Stomach (tissue), 9 donors: Measurements from ENCODE around the gene EEF1G. TPM values are rescaled to one million over a fixed set of nuclear protein-coding genes. Genes with fewer than 3 reads are reported as not detected.

Experiments used
- DNase-seq, 2 donors: peaks; one replicate each; pipeline versions ENCODE4 v3.0.0 to v3.0.0-alpha.2; 2013 to 2019
- H3K27ac ChIP-seq, 5 donors: fragments of 200-600 bp in 4 of 5; sonication (generic) in 4 of 5; one replicate each; pipeline ENCODE4 v1.5.1; 2013 to 2019; ENCODE audit warnings: mild to moderate bottlenecking in 1 of 5, moderate library complexity in 1 of 5
- H3K27me3 ChIP-seq, 3 donors: fragments of 200-600 bp; sonication (generic); one replicate each; pipeline ENCODE4 v1.5.1; 2017 to 2019; ENCODE audit warnings: mixed run types in 1 of 3
- H3K36me3 ChIP-seq, 4 donors: fragments of 200-600 bp; sonication (generic); 1 replicate in 3 of 4; 2 replicates in 1 of 4; pipeline ENCODE4 v1.5.1; 2016 to 2019
- H3K4me1 ChIP-seq, 4 donors: fragments of 200-600 bp; sonication (generic); one replicate each; pipeline ENCODE4 v1.5.1; 2016 to 2019
- H3K4me3 ChIP-seq, 4 donors: fragments of 200-600 bp; sonication (generic) in 3 of 4; one replicate each; pipeline ENCODE4 v1.5.1; 2016 to 2019; ENCODE audit warnings: mild to moderate bottlenecking in 1 of 4
- H3K9me3 ChIP-seq, 4 donors: fragments of 200-600 bp; sonication (generic); one replicate each; pipeline ENCODE4 v1.5.1; 2016 to 2019
- CTCF ChIP-seq, 7 experiments: fragments of 450-650 bp in 4 of 7; fragments of 200-600 bp in 3 of 7; sonication (generic) in 3 of 7; IDR thresholded peaks; one replicate each; pipeline ENCODE4 v1.5.1; 2016 to 2019; ENCODE audit warnings: antibody characterized with exemption in 7 of 7, control low read depth in 2 of 7, mild to moderate bottlenecking in 1 of 7
- EP300 ChIP-seq: sonication (generic); formaldehyde crosslinking; IDR thresholded peaks from one replicate; pipeline ENCODE4 v1.6.1; 2017; ENCODE audit warnings: antibody characterized with exemption
- POLR2A ChIP-seq, 4 donors: fragments of 450-650 bp; IDR thresholded peaks; one replicate each; pipeline ENCODE4 v1.6.1; 2016; ENCODE audit warnings: antibody characterized with exemption in 4 of 4, control low read depth in 2 of 4, mild to moderate bottlenecking in 1 of 4, moderate library complexity in 1 of 4
- POLR2AphosphoS5 ChIP-seq, 3 donors: sonication (generic); formaldehyde crosslinking; IDR thresholded peaks; one replicate each; pipeline ENCODE4 v1.6.1; 2016; ENCODE audit warnings: antibody characterized with exemption in 3 of 3
- WGBS, 5 donors: extraction: QIAGEN DNeasy Blood & Tissue Kit in 3 of 5; methylation state at CpG; one replicate each; pipeline versions ENCODE4 v1.1.5 to v1.1.7; 2013 to 2018; 5-methylcytosine and 5-hydroxymethylcytosine counted together
- intact Hi-C: fragments of 100-400 bp; cut with DNase I; formaldehyde crosslinking; loops from one replicate; pipeline ENCODE4 v1.15.1; 2023; ENCODE audit warnings: low total_unique reads
- polyA plus RNA-seq, 3 donors: library from polyadenylated mRNA; stranded (reverse); fragments of 200-250 nt; gene quantifications; one replicate each; pipeline ENCODE4 v1.2.3, GENCODE V29; 2013
- total RNA-seq, 5 donors: library from RNA; depleted of rRNA; stranded (reverse); fragments of >200 nt; gene quantifications; one replicate each; pipeline versions ENCODE4 v1.1.0 to v1.2.3, GENCODE V29; 2014 to 2016
- donor health status: healthy with polysubstance abuse.
- donor health status: Bipolar disorder and iron deficiency.
- donor health status: healthy.

EEF1G gene
- total and polyA plus RNA-seq, 8 donors, result 671 to 1,760 (median 1,103) TPM

DNA sequence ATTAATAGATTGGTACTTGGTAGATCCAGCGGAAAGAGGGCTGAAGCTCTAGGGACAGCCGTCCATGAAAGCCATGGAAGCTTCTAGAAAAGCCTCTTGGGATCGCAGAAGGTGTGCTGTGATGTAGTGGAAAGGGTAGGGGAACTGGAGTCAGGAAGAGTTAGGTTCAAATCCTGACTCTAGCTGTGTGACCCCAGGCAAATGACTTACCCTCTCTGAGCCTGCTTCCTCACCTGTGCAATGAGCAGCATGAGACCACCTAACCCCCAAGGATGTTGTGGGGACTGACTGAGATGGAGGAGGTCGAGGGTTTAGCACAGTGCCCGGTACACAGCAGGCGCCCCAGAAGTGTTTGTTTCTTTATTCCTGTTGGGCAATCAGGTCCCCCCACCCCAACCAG is 36.7 kb upstream of the EEF1G start:
- Histone ChIP-seq H3K27me3 (no peaks in the 10 kb centered on the region), H3K4me3 (peak overlapping the region in 1 of 4 donors; percentile 75), H3K9me3 (no peaks in the 10 kb centered on the region), H3K27ac (no peak overlapping the region), H3K36me3 (peaks cover 23 to 69% (median 56%) of the 10 kb centered on the region in 4 donors), H3K4me1 (peaks cover 20 to 40% (median 28%) of the 10 kb centered on the region in 4 donors)
- TF ChIP-seq POLR2AphosphoS5 (IDR thresholded peaks at IDR 0.05) (no peak), POLR2A (IDR thresholded peaks at IDR 0.05) (no peak), EP300 (no peak), CTCF (IDR thresholded peaks at IDR 0.05) (no peak)
- WGBS, 5 donors, result 85 to 92% (median 88%) methylated on average over 6 of the region's 6 CpGs
- no peak for DNase-seq
- intact Hi-C loops, result no loop called here

DNA sequence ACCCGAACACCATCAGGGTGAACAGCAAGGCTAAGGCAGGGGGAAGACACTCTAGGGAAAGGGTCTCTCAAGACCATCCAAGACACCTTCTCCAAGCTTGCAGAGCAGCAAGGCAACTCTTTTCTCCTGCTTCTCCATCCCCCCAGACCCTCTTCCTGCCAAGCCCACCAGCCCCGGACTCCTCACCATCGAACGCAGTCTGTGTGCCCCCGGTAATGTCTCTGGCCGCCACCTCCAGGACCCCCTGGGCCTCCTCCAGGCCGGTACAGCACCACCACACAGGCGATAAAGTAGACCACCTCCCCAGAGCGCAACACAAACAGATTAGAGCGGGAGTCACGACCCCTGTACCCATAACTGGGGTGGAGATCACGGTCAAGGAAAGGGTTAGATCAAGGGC is 35.1 kb upstream of the EEF1G start:
- no peak overlapping the region for H3K4me3 ChIP-seq
- TF ChIP-seq EP300, result no peak
- no peak for TF ChIP-seq CTCF (IDR thresholded peaks at IDR 0.05)
- no peak for TF ChIP-seq POLR2A (IDR thresholded peaks at IDR 0.05)
- no peak for TF ChIP-seq POLR2AphosphoS5 (IDR thresholded peaks at IDR 0.05)
- 88 to 91% (median 90%) methylated on average over 12 of the region's 12 CpGs for WGBS, 5 donors
- no peaks in the 10 kb centered on the region for H3K27me3 ChIP-seq
- H3K4me1 ChIP-seq, result peaks cover 20 to 43% (median 27%) of the 10 kb centered on the region in 4 donors
- H3K27ac ChIP-seq, result no peak overlapping the region
- intact Hi-C loops, result no loop called here
- DNase-seq, result no peak
- no peaks in the 10 kb centered on the region for H3K9me3 ChIP-seq
- H3K36me3 ChIP-seq, result peaks cover 28 to 73% (median 65%) of the 10 kb centered on the region in 4 donors

- DNase-seq, result no peak
- Histone ChIP-seq H3K4me3 (no peak overlapping the region), H3K36me3 (peaks cover 28 to 76% (median 66%) of the 10 kb centered on the region in 4 donors), H3K4me1 (peaks cover 19 to 45% (median 26%) of the 10 kb centered on the region in 4 donors), H3K27ac (no peak overlapping the region), H3K9me3 (no peaks in the 10 kb centered on the region), H3K27me3 (no peaks in the 10 kb centered on the region)
- intact Hi-C loops, result no loop called here
- 64 to 87% (median 82%) methylated on average over 4 of the region's 4 CpGs for WGBS, 5 donors
- TF ChIP-seq EP300 (no peak), POLR2A (IDR thresholded peaks at IDR 0.05) (no peak), CTCF (IDR thresholded peaks at IDR 0.05) (no peak), POLR2AphosphoS5 (IDR thresholded peaks at IDR 0.05) (no peak)
Measured at GRCh38 chr11:62607714-62608113, 34.0 kb upstream of the EEF1G start.

DNA sequence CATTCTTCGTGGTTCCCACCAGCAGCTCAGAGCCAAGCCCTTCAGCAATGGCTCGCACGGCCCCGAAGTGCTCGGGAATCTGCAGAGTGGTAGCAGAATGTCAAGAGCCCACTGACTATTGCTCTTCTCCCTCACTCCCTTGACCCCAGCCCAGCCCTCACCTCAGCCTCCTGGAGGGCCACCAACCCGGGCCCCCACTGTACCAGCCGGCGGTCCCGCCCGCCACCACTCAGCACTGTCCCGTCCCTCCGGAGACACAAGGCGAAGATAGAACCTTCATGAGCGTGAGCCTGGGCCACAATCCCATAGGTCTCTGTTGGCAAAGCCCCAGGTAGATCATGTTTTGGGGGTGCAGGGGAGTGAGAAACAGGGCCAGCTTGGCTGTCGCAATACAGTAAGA is 32.2 kb upstream of the EEF1G start:
- DNase-seq, result no peak
- TF ChIP-seq EP300, result no peak
- TF ChIP-seq CTCF (IDR thresholded peaks at IDR 0.05), result no peak
- TF ChIP-seq POLR2AphosphoS5 (IDR thresholded peaks at IDR 0.05), result no peak
- no peak for TF ChIP-seq POLR2A (IDR thresholded peaks at IDR 0.05)
- H3K9me3 ChIP-seq, result no peaks in the 10 kb centered on the region
- peaks cover 16 to 44% (median 24%) of the 10 kb centered on the region in 4 donors for H3K4me1 ChIP-seq
- no peak overlapping the region for H3K4me3 ChIP-seq
- whole genome bisulfite sequencing, 5 donors, result 91 to 96% (median 95%) methylated on average over 15 of the region's 15 CpGs
- H3K36me3 ChIP-seq, result peaks cover 25 to 74% (median 66%) of the 10 kb centered on the region in 4 donors
- H3K27me3 ChIP-seq, result no peaks in the 10 kb centered on the region
- intact Hi-C loops, result no loop called here
- no peak overlapping the region for H3K27ac ChIP-seq
